Keratinocyte (primary cell): Measurements from ENCODE around the gene NUDC.

Experiments used
- CTCF ChIP-seq, 3 experiments: IDR thresholded peaks in 1 of 3; conservative IDR thresholded peaks in 1 of 3; optimal IDR thresholded peaks in 1 of 3; 2 replicates in 2 of 3; 3 replicates in 1 of 3; pipeline versions ENCODE3 to v1.5.1; 2011; ENCODE audit warnings: low read length in 3 of 3, mild to moderate bottlenecking in 3 of 3, moderate library complexity in 2 of 3, control low read depth in 1 of 3, inconsistent platforms in 1 of 3; ENCODE audit not compliant: insufficient read depth in 2 of 3; ENCODE audit errors: extremely low read depth in 1 of 3
- EZH2 ChIP-seq: IDR thresholded peaks from one replicate; pipeline ENCODE4 v1.6.1; 2012; ENCODE audit warnings: inconsistent platforms, mild to moderate bottlenecking, low read length, moderate library complexity

GRCh38 chr1:26945138-26945537 is 23.6 kb downstream of the NUDC start:
- TF ChIP-seq CTCF (optimal IDR thresholded peaks at IDR 0.05 in 1 of 3, IDR thresholded peaks at IDR 0.05 in 1 of 3, conservative IDR thresholded peaks at IDR 0.05 in 1 of 3; ENCODE audit: extremely low read depth in 1 of 3, insufficient read depth in 2 of 3, low read length in 3 of 3) (no peak), EZH2 (no peak)
